ENCODE data around the gene TSKS.

- no peak for TF ChIP-seq PBX3 (CRISPR knock-in tag; IDR thresholded peaks at IDR 0.05)
- TF ChIP-seq ZNF76 (tag by site-specific recombination; IDR thresholded peaks at IDR 0.05; ENCODE audit: borderline replicate concordance, low read depth): no peak
- TF ChIP-seq CTCF (tag by site-specific recombination; IDR thresholded peaks at IDR 0.05): no peak
- TF ChIP-seq TSHZ1 (tag by site-specific recombination; IDR thresholded peaks at IDR 0.05; ENCODE audit: borderline replicate concordance): no peak
- TF ChIP-seq TCF7L2 (IDR thresholded peaks at IDR 0.05; ENCODE audit: borderline replicate concordance, low read depth, low read length): no peak
- TF ChIP-seq ZNF791 (tag by site-specific recombination; IDR thresholded peaks at IDR 0.05): no peak
These were observed 44.2 kb upstream of the TSKS start for GRCh38 chr19:49807058-49807903.
